HepG2 (cell line): ENCODE measurements around the gene CELF5. TPM values are rescaled to one million over a fixed set of nuclear protein-coding genes. Genes with fewer than 3 reads are reported as not detected.

ENCODE experiments used
- ATAC-seq: fragments of 200-7000 bp; cut with Tn5 transposase; 3 replicates; pipeline ENCODE4 v1.9.1; 2020; ENCODE audit warnings: mild to moderate bottlenecking, moderate library complexity
- BruUV-seq: library from RNA; stranded (reverse); fragments of 400-500 nt; replicated peaks from 2 replicates; lab custom pipeline; 2021; lab: Mats Ljungman, UMichigan
- CTCF ChIA-PET: fragments of 300-600 bp; formaldehyde crosslinking; extraction: SDS; loops from one replicate; lab custom pipeline; 2021; ENCODE audit warnings: low total read pairs, inconsistent platforms, low intra/inter-chr PET ratio; lab: Yijun Ruan, JAX
- POLR2A ChIA-PET: fragments of 350-600 bp; sonication (Branson Sonifier 250); formaldehyde crosslinking; loops from one replicate; lab custom pipeline; 2020; ENCODE audit warnings: antibody characterized with exemption, inconsistent platforms; lab: Yijun Ruan, JAX
- DNase-seq: peaks from one replicate; pipeline ENCODE4 v3.0.0-alpha.2; 2015; ENCODE audit warnings: low spot score
- FAIRE-seq: peaks from 3 replicates; lab custom pipeline; 2011; peaks lifted over from hg19 to GRCh38; lab: Jason Lieb, UNC
- H2AFZ ChIP-seq: one replicate; pipeline ENCODE4 v1.6.1; 2011; ENCODE audit warnings: low read length, inconsistent platforms
- H3K27ac ChIP-seq: fragments of 300-600 bp; 3 replicates; pipeline ENCODE4 v1.8.0; 2011; ENCODE audit warnings: mixed run types, mild to moderate bottlenecking, mixed read lengths, low read length, inconsistent platforms; ENCODE audit not compliant: insufficient read depth; ENCODE audit errors: extremely low read length
- H3K27me3 ChIP-seq, 2 experiments: fragments of 200-600 bp in 1 of 2; 2 replicates in 1 of 2; 3 replicates in 1 of 2; pipeline versions ENCODE4 v1.6.0 to v1.8.0; 2011; ENCODE audit warnings: low read length in 2 of 2, mild to moderate bottlenecking in 2 of 2, moderate library complexity in 2 of 2, inconsistent platforms in 1 of 2; ENCODE audit not compliant: insufficient read depth in 2 of 2, control insufficient read depth in 1 of 2
- H3K36me3 ChIP-seq, 2 experiments: fragments of 200-600 bp in 1 of 2; replicated peaks in 1 of 2; 2 replicates in 1 of 2; 3 replicates in 1 of 2; pipeline versions ENCODE4 v1.5.1 to v1.8.0; 2011; ENCODE audit warnings: low read length in 2 of 2, inconsistent platforms in 1 of 2; ENCODE audit not compliant: insufficient read depth in 2 of 2, control insufficient read depth in 1 of 2
- H3K4me1 ChIP-seq: 2 replicates; pipeline ENCODE4 v1.5.1; 2012; ENCODE audit warnings: low read length, inconsistent platforms; ENCODE audit not compliant: insufficient read depth
- H3K4me2 ChIP-seq: 2 replicates; pipeline ENCODE4 v1.6.0; 2011; ENCODE audit warnings: low read depth, low read length, inconsistent platforms
- H3K4me3 ChIP-seq, 3 experiments: fragments of 200-600 bp in 1 of 3; sonication (generic), shearing (Covaris generic) in 1 of 3; replicated peaks in 1 of 3; 2 replicates each; pipeline ENCODE4 v1.5.1; 2011 to 2016; ENCODE audit warnings: low read length in 3 of 3, inconsistent platforms in 2 of 3, low read depth in 2 of 3, mild to moderate bottlenecking in 2 of 3, control low read depth in 1 of 3, mixed read lengths in 1 of 3; ENCODE audit not compliant: insufficient read depth in 1 of 3
- H3K79me2 ChIP-seq: one replicate; pipeline ENCODE4 v1.6.1; 2011; ENCODE audit warnings: low read length, inconsistent platforms; ENCODE audit not compliant: insufficient read depth
- H3K9ac ChIP-seq: 2 replicates; pipeline ENCODE4 v1.6.0; 2011; ENCODE audit warnings: mild to moderate bottlenecking, low read depth, low read length, inconsistent platforms; ENCODE audit not compliant: insufficient read depth
- H3K9me3 ChIP-seq: 2 replicates; pipeline ENCODE4 v1.5.1; 2012; ENCODE audit warnings: mild to moderate bottlenecking, low read length
- H4K20me1 ChIP-seq: 2 replicates; pipeline ENCODE4 v1.6.0; 2011; ENCODE audit warnings: inconsistent platforms, mild to moderate bottlenecking, low read length, moderate library complexity; ENCODE audit not compliant: insufficient read depth
- ZNF646 ChIP-seq: sonication (generic); formaldehyde crosslinking; IDR thresholded peaks from 2 replicates; pipeline ENCODE4 v1.9.0; 2021; ENCODE audit warnings: mild to moderate bottlenecking, missing genetic modification reagents
- WGBS: methylation state at CpG from one replicate; pipeline ENCODE4 v1.1.6; 2017; ENCODE audit warnings: low lambda C conversion rate; 5-methylcytosine and 5-hydroxymethylcytosine counted together
- in situ Hi-C: cut with HindIII; loops from 2 replicates; pipeline ENCODE4 v1.10.0; 2017; ENCODE audit warnings: low pct_unique_long_range_greater_than_20kb; ENCODE audit not compliant: extremely low pct_ligation_motif_present
- intact Hi-C: fragments of 100-400 bp; cut with micrococcal nuclease; formaldehyde crosslinking; loops from one replicate; pipeline ENCODE4 v1.10.0; 2022; ENCODE audit not compliant: unreplicated experiment
- polyA plus RNA-seq, 8 experiments: library from polyadenylated mRNA; depleted of rRNA in 3 of 8; stranded (reverse) in 7 of 8; unstranded in 1 of 8; fragments of >200 nt; fragmentation: Illumina TruSeq in 4 of 8; extraction: Trizol in 4 of 8; gene quantifications; 2 replicates each; pipeline versions ENCODE4 v1.2.1 to v1.2.3, GENCODE V29; 2011 to 2016; ENCODE audit warnings: low read depth in 4 of 8, missing spikeins in 1 of 8, mixed read lengths in 1 of 8; ENCODE audit not compliant: insufficient read depth in 1 of 8
- total RNA-seq, 5 experiments: library from RNA; depleted of rRNA; stranded (reverse); fragments of >200 nt; fragmentation: Illumina TruSeq; extraction: Trizol; gene quantifications; 2 replicates each; pipeline ENCODE4 v1.2.3, GENCODE V29; 2016; ENCODE audit warnings: low read depth in 1 of 5
- TF ChIP-seq, protein P1 (sequence below): sonication (generic); formaldehyde crosslinking; IDR thresholded peaks from 2 replicates; pipeline ENCODE4 v1.8.1; 2023; ENCODE audit warnings: missing genetic modification reagents, inconsistent platforms, borderline replicate concordance

The CELF5 gene
- total and polyA plus RNA-seq, 2 of the 13 experiments (the other 11 are each of a cell fraction or from before 2014, with no cell fraction given) = 0.31 to 0.84 TPM

- H3K4me2 ChIP-seq = no peak overlapping the region
- no peaks in the 10 kb centered on the region; a peak in 1 of 5 replicates for H3K27me3 ChIP-seq
- FAIRE-seq = no peak
- ChIA-PET CTCF (no interaction called here), POLR2A (no interaction called here)
- in situ Hi-C loops (no loop called here), intact Hi-C loops (no loop called here)
- no peaks in the 10 kb centered on the region for H3K9me3 ChIP-seq
- H4K20me1 ChIP-seq = peaks cover 5% of the 10 kb centered on the region; the same call in 1 of the 2 replicates
- ATAC-seq = no peak
- H3K27ac ChIP-seq = no peak overlapping the region
- WGBS = 86% methylated on average over 9 of the region's 9 CpGs
- H3K9ac ChIP-seq = no peak overlapping the region
- H3K36me3 ChIP-seq = no peaks in the 10 kb centered on the region
- BruUV-seq = no TSS peak
- no peaks in the 10 kb centered on the region for H3K4me1 ChIP-seq
- TF ChIP-seq, protein P1, sequence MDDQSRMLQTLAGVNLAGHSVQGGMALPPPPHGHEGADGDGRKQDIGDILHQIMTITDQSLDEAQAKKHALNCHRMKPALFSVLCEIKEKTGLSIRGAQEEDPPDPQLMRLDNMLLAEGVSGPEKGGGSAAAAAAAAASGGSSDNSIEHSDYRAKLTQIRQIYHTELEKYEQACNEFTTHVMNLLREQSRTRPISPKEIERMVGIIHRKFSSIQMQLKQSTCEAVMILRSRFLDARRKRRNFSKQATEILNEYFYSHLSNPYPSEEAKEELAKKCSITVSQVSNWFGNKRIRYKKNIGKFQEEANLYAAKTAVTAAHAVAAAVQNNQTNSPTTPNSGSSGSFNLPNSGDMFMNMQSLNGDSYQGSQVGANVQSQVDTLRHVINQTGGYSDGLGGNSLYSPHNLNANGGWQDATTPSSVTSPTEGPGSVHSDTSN = no peak
- TF ChIP-seq ZNF646 (CRISPR knock-in tag) = 0 out of 2 replicates have a peak, but pooled peaks have one; percentile 37
- H3K4me3 ChIP-seq = no peak overlapping the region
- DNase-seq = no peak
- no peak overlapping the region for H2AFZ ChIP-seq
- no peaks in the 10 kb centered on the region for H3K79me2 ChIP-seq
Observed at GRCh38 chr19:3245050-3245449, 20.6 kb downstream of the CELF5 start.
